ENCODE measurements around the gene DNAJB6. TPM values are rescaled to one million over a fixed set of nuclear protein-coding genes. Genes with fewer than 3 reads are reported as not detected.

The DNAJB6 gene
- total RNA-seq, 4 donors from 2014 or later, result 103 to 151 (median 139) TPM

DNA sequence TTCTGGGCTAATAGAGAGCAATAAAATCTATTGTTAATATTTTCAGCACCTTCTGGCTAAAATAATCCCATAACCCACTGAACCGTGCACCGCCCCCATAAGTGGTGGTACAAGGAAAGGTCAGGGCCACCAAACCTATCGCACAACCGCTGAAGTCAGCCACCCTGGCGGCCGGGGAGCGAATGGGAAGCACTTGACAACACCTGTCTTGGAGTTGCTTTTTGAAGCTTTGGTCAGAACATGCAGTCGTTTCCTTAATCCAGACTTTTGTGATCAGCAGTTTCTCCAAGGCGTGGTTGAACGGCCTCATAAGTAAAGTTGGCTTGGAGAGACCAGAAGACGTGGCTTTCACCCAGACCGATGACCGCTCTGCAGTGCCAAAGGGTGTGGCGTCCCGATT lies 97.4 kb downstream of the DNAJB6 start:
- intact Hi-C loops (cut with DNase I), result loop anchor here (5.0 to 10.0 kb wide), 2 partner anchors 451 to 973 kb away; no protein-coding TSS in a partner anchor
- Histone ChIP-seq H3K9me3 (no peaks in the 10 kb centered on the region), H3K4me1 (peaks cover 6 to 11% (median 9%) of the 10 kb centered on the region in 4 donors), H3K27ac (replicated peaks in 1 of 4) (no peak overlapping the region), H3K36me3 (no peaks in the 10 kb centered on the region), H3K4me3 (no peak overlapping the region), H3K27me3 (peaks cover 0 to 17% (median 0%) of the 10 kb centered on the region in 4 donors)
- 87% methylated on average over 15 of the region's 15 CpGs for WGBS
- DNase-seq (ENCODE audit: extremely low spot score), result no peak
- TF ChIP-seq, protein P1, sequence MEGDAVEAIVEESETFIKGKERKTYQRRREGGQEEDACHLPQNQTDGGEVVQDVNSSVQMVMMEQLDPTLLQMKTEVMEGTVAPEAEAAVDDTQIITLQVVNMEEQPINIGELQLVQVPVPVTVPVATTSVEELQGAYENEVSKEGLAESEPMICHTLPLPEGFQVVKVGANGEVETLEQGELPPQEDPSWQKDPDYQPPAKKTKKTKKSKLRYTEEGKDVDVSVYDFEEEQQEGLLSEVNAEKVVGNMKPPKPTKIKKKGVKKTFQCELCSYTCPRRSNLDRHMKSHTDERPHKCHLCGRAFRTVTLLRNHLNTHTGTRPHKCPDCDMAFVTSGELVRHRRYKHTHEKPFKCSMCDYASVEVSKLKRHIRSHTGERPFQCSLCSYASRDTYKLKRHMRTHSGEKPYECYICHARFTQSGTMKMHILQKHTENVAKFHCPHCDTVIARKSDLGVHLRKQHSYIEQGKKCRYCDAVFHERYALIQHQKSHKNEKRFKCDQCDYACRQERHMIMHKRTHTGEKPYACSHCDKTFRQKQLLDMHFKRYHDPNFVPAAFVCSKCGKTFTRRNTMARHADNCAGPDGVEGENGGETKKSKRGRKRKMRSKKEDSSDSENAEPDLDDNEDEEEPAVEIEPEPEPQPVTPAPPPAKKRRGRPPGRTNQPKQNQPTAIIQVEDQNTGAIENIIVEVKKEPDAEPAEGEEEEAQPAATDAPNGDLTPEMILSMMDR (IDR thresholded peaks at IDR 0.05), result no peak
- TF ChIP-seq POLR2A (IDR thresholded peaks at IDR 0.05; ENCODE audit: low read depth), result no peak
- no peak for TF ChIP-seq EP300 (IDR thresholded peaks at IDR 0.05)
- no peak for TF ChIP-seq POLR2AphosphoS5 (IDR thresholded peaks at IDR 0.05)

DNA sequence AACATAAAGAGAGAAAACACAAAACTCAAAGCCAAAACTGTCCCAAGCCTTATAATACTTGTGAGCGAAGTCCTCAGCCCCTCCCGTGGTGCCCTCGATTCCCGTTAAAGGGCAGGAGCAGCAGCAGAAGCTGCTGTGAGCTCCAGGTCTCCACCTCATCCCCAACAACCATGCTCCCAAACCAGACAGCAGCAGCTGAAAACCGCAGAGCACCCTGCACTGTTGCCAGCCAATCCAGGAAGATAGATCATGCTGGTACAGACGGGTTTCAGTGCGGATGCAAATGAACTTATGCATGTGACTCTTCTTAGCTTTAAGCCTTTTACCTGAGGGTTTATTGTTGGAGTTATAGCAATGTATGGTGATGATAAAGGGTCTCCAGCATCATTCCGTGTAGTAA lies 97.9 kb downstream of the DNAJB6 start:
- Histone ChIP-seq H3K27ac (replicated peaks in 1 of 4) (no peak overlapping the region), H3K27me3 (peaks cover 0 to 22% (median 0%) of the 10 kb centered on the region in 4 donors), H3K9me3 (no peaks in the 10 kb centered on the region), H3K36me3 (no peaks in the 10 kb centered on the region), H3K4me1 (peaks cover 6 to 11% (median 9%) of the 10 kb centered on the region in 4 donors), H3K4me3 (no peak overlapping the region)
- DNase-seq (ENCODE audit: extremely low spot score), result no peak
- intact Hi-C loops (cut with DNase I), result loop anchor here (5.0 to 10.0 kb wide), 2 partner anchors 450 to 973 kb away; no protein-coding TSS in a partner anchor
- 73% methylated on average over 8 of the region's 8 CpGs for WGBS
- TF ChIP-seq, protein P1 (IDR thresholded peaks at IDR 0.05), result no peak
- TF ChIP-seq POLR2AphosphoS5 (IDR thresholded peaks at IDR 0.05) (no peak), POLR2A (IDR thresholded peaks at IDR 0.05; ENCODE audit: low read depth) (no peak), EP300 (IDR thresholded peaks at IDR 0.05) (no peak)

DNA sequence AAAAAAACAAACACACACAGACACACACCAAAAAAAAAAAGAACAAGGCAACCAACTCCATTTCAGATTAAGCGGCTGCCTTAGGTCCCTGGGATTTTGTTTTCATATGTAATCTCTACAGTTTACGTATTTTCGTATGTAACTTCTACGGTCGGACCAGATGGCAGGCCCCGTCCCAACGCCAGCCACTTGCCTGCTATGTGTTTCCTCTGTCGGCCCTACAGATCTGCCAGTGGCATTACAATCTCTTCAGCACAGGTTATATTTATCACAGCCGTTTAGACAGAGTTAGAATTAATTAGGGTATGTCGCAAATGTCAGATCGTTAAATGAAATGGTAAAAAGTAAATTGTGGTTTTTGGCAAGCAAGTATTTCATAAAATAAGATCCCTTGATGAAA lies 99.3 kb downstream of the DNAJB6 start:
- TF ChIP-seq POLR2AphosphoS5 (IDR thresholded peaks at IDR 0.05) (no peak), POLR2A (IDR thresholded peaks at IDR 0.05; ENCODE audit: low read depth) (no peak), EP300 (IDR thresholded peaks at IDR 0.05) (no peak)
- TF ChIP-seq, protein P1 (IDR thresholded peaks at IDR 0.05), result no peak
- peaks cover 0 to 29% (median 0%) of the 10 kb centered on the region in 4 donors for H3K27me3 ChIP-seq
- peaks cover 6 to 11% (median 9%) of the 10 kb centered on the region in 4 donors for H3K4me1 ChIP-seq
- WGBS, result 74% methylated on average over 11 of the region's 11 CpGs
- no peaks in the 10 kb centered on the region for H3K36me3 ChIP-seq
- DNase-seq (ENCODE audit: extremely low spot score), result no peak
- no peak overlapping the region for H3K27ac ChIP-seq (replicated peaks in 1 of 4)
- intact Hi-C loops (cut with DNase I), result loop anchor here (10.0 kb wide), 1 partner anchor 449 kb away; no protein-coding TSS in a partner anchor
- no peak overlapping the region for H3K4me3 ChIP-seq
- H3K9me3 ChIP-seq, result no peaks in the 10 kb centered on the region

DNA sequence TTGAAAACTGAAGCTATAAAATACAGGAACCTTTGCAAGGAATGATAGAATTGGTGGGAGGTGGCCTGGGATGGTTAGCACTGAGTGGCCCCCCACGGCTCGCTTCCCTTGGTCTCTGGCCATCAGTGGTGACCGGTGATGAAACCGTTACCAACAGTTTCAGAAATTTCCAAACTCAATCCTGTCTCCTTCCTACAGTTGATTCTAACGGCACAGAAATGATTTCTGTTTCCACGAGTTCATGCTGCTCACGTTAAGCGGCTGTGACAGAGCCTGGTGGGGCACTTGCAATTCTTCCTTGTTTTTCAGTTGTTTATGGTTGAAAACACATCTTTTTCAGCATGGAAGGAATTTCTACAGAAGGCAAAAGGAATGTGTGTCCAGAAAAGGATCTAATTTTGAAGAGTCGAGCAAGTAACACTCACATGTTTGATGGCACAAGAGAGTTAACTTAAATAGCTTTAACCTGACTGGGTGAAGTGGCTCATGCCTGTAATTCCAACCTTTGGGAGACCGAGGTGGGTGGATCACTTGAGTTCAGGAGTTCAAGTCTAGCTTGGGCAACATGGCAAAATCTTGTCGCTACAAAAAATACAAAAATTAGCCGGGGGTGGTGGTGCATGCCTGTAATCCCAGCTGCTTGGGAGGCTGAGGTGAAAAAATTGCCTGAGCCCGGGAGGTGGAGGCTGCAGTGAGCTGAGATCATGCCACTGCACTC lies 100.1 kb downstream of the DNAJB6 start:
- Histone ChIP-seq H3K36me3 (no peaks in the 10 kb centered on the region), H3K9me3 (no peaks in the 10 kb centered on the region), H3K27me3 (peaks cover 0 to 27% (median 0%) of the 10 kb centered on the region in 4 donors), H3K27ac (replicated peaks in 1 of 4) (no peak overlapping the region), H3K4me3 (no peak overlapping the region), H3K4me1 (peaks cover 6 to 11% (median 9%) of the 10 kb centered on the region in 4 donors)
- no peak for DNase-seq (ENCODE audit: extremely low spot score)
- intact Hi-C loops (cut with DNase I), result loop anchor here (10.0 kb wide), 1 partner anchor 448 kb away; no protein-coding TSS in a partner anchor
- WGBS, result 68% methylated on average over 13 of the region's 13 CpGs
- no peak for TF ChIP-seq EP300 (IDR thresholded peaks at IDR 0.05)
- no peak for TF ChIP-seq POLR2AphosphoS5 (IDR thresholded peaks at IDR 0.05)
- TF ChIP-seq POLR2A (IDR thresholded peaks at IDR 0.05; ENCODE audit: low read depth), result no peak
- TF ChIP-seq, protein P1 (IDR thresholded peaks at IDR 0.05), result no peak

Data from esophagus muscularis mucosa (tissue), 4 donors.